ENCODE measurements around the gene SSTR4. TPM values are rescaled to one million over a fixed set of nuclear protein-coding genes. Genes with fewer than 3 reads are reported as not detected.

The SSTR4 gene
- total RNA-seq, 4 donors from 2014 or later, result not detected

GRCh38 chr20:23059001-23059400 is 23.9 kb downstream of the SSTR4 start:
- no peak for DNase-seq

GRCh38 chr20:23059846-23060245 is 24.7 kb downstream of the SSTR4 start:
- TF ChIP-seq POLR2A (IDR thresholded peaks at IDR 0.05), result no peak
- TF ChIP-seq CTCF (IDR thresholded peaks at IDR 0.05), result no peak

More at GRCh38 chr20:23059001-23059400, 23.9 kb downstream of the SSTR4 start:
- peaks cover 0 to 16% (median 0%) of the 10 kb centered on the region in 4 donors for H3K4me1 ChIP-seq
- H3K27ac ChIP-seq, result no peak overlapping the region
- no peak overlapping the region for H3K4me3 ChIP-seq
- no peaks in the 10 kb centered on the region for H3K27me3 ChIP-seq
- no peaks in the 10 kb centered on the region for H3K9me3 ChIP-seq
- H3K36me3 ChIP-seq, result no peaks in the 10 kb centered on the region
- no peak for TF ChIP-seq CTCF (IDR thresholded peaks at IDR 0.05)
- TF ChIP-seq POLR2A (IDR thresholded peaks at IDR 0.05), result no peak

GRCh38 chr20:23060629-23061028 is 25.5 kb downstream of the SSTR4 start:
- H3K27ac ChIP-seq, result no peak overlapping the region
- TF ChIP-seq POLR2A (IDR thresholded peaks at IDR 0.05) (no peak), CTCF (IDR thresholded peaks at IDR 0.05) (no peak)
- peaks cover 0 to 16% (median 0%) of the 10 kb centered on the region in 4 donors for H3K4me1 ChIP-seq
- H3K9me3 ChIP-seq, result no peaks in the 10 kb centered on the region
- H3K4me3 ChIP-seq, result no peak overlapping the region
- no peak for DNase-seq
- no peaks in the 10 kb centered on the region for H3K36me3 ChIP-seq
- H3K27me3 ChIP-seq, result no peaks in the 10 kb centered on the region

More at GRCh38 chr20:23059846-23060245, 24.7 kb downstream of the SSTR4 start:
- H3K4me1 ChIP-seq, result peaks cover 0 to 16% (median 0%) of the 10 kb centered on the region in 4 donors
- no peak overlapping the region for H3K4me3 ChIP-seq
- DNase-seq, result no peak
- H3K27ac ChIP-seq, result no peak overlapping the region
- no peaks in the 10 kb centered on the region for H3K27me3 ChIP-seq
- no peaks in the 10 kb centered on the region for H3K9me3 ChIP-seq
- no peaks in the 10 kb centered on the region for H3K36me3 ChIP-seq

- Histone ChIP-seq H3K27me3 (no peaks in the 10 kb centered on the region), H3K4me3 (no peak overlapping the region), H3K9me3 (no peaks in the 10 kb centered on the region), H3K36me3 (no peaks in the 10 kb centered on the region), H3K27ac (peak overlapping the region in 3 of 4 donors; percentile 16 to 65 (median 61)), H3K4me1 (peaks cover 0 to 16% (median 0%) of the 10 kb centered on the region in 4 donors)
- TF ChIP-seq CTCF (IDR thresholded peaks at IDR 0.05), result no peak
- TF ChIP-seq POLR2A (IDR thresholded peaks at IDR 0.05), result no peak
- DNase-seq, result no peak
These were observed 26.1 kb downstream of the SSTR4 start for GRCh38 chr20:23061262-23061661.

GRCh38 chr20:23061734-23062561 is 26.8 kb downstream of the SSTR4 start:
- peak in 1 of 3 donors; percentile 52 for DNase-seq
- Histone ChIP-seq H3K4me1 (peaks cover 0 to 16% (median 0%) of the 10 kb centered on the region in 4 donors), H3K9me3 (no peaks in the 10 kb centered on the region), H3K36me3 (no peaks in the 10 kb centered on the region), H3K4me3 (no peak overlapping the region), H3K27ac (peak overlapping the region; percentile 16 to 65 (median 44)), H3K27me3 (no peaks in the 10 kb centered on the region)
- TF ChIP-seq CTCF (IDR thresholded peaks at IDR 0.05) (peak in 3 of 6 experiments; percentile 24 to 32 (median 27)), POLR2A (IDR thresholded peaks at IDR 0.05) (no peak)

Measured in Peyer's patch (tissue), 4 donors.